Activated T-cell treated with anti-CD3 and anti-CD28 coated beads for 4 hours (primary cell): Measurements from ENCODE around the gene UROS.

Source experiments
- DNase-seq: peaks from one replicate; pipeline ENCODE4 v3.0.0-alpha.2; 2020

UROS gene

GRCh38 chr10:125757742-125758141 is 65.3 kb downstream of the UROS start:
- DNase-seq = no peak

DNA sequence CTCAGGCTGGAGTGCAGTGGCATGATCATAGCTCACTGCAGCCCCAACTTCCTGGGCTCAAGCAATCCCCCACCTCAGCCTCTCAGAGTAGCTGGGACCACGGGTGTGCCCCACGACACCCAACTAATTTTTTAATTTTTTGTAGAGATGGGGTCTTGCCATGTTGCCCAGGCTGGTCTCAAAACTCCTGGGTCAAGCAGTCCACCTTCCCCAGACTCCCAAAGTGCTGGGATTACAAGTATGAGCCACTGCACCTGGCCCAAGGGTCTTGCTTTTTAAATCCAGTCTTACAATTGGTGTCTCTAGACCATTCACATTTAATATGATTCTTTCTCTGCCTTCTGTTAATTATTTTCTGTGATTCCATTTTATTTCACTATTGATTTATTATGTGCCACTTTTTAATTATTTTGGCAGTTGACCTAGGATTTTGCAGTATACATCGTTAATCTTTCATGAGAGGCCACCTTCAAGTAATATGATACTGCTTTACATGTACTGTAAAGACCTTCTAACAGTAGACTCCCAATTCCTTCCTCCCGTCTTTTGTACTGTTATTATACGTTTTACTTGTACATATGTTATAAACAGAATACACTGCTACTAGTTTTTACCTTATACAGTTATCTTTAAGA is 66.1 kb downstream of the UROS start:
- DNase-seq = no peak

- no peak for DNase-seq
These were observed 66.9 kb downstream of the UROS start for GRCh38 chr10:125756196-125756595.

GRCh38 chr10:125747417-125747816 is 75.6 kb downstream of the UROS start:
- DNase-seq = no peak

- DNase-seq = no peak
These were observed 78.1 kb downstream of the UROS start for GRCh38 chr10:125744909-125745308.

GRCh38 chr10:125742465-125742864 is 80.6 kb downstream of the UROS start:
- DNase-seq = no peak

GRCh38 chr10:125739994-125740679 is 82.9 kb downstream of the UROS start:
- DNase-seq = no peak
